RKO (cell line): ENCODE measurements around the gene TMEM163.
"Not testable (repeated sequence)": the region's sequence is repeated elsewhere in the genome, so short reads cannot be mapped to it uniquely, and the experiment has no call there.

Experiments used
- DNase-seq: peaks from one replicate; pipeline ENCODE4 v3.0.0-alpha.2; 2016; ENCODE audit warnings: low spot score

Gene TMEM163

GRCh38 chr2:134619250-134619649 is 99.5 kb downstream of the TMEM163 start:
- no peak for DNase-seq

- not testable (repeated sequence) for DNase-seq
Observed at GRCh38 chr2:134615480-134615879, 103.3 kb downstream of the TMEM163 start.

- no peak for DNase-seq
Observed at GRCh38 chr2:134611316-134611715, 107.5 kb downstream of the TMEM163 start.

- DNase-seq, result no peak
Observed at GRCh38 chr2:134610871-134611270, 107.9 kb downstream of the TMEM163 start.

- no peak for DNase-seq
Observed at GRCh38 chr2:134609924-134610513, 108.8 kb downstream of the TMEM163 start.

GRCh38 chr2:134603966-134604365 is 114.8 kb downstream of the TMEM163 start:
- no peak for DNase-seq

- DNase-seq, result no peak
Observed at GRCh38 chr2:134602666-134603065, 116.1 kb downstream of the TMEM163 start.

GRCh38 chr2:134601264-134601663 is 117.5 kb downstream of the TMEM163 start:
- DNase-seq, result no peak

GRCh38 chr2:134600208-134600607 is 118.6 kb downstream of the TMEM163 start:
- no peak for DNase-seq

GRCh38 chr2:134599236-134599635 is 119.6 kb downstream of the TMEM163 start:
- DNase-seq, result no peak

GRCh38 chr2:134594399-134594798 is 124.4 kb downstream of the TMEM163 start:
- DNase-seq, result no peak

GRCh38 chr2:134593519-134593918 is 125.3 kb downstream of the TMEM163 start:
- DNase-seq, result no peak

GRCh38 chr2:134592377-134592776 is 126.4 kb downstream of the TMEM163 start:
- DNase-seq, result no peak

GRCh38 chr2:134591526-134591925 is 127.3 kb downstream of the TMEM163 start:
- no peak for DNase-seq

- no peak for DNase-seq
Observed at GRCh38 chr2:134590679-134591078, 128.1 kb downstream of the TMEM163 start.

- DNase-seq, result not testable (repeated sequence)
Observed at GRCh38 chr2:134589171-134590083, 129.4 kb downstream of the TMEM163 start.

GRCh38 chr2:134588556-134588955 is 130.2 kb downstream of the TMEM163 start:
- DNase-seq, result no peak

GRCh38 chr2:134586326-134586965 is 132.4 kb downstream of the TMEM163 start:
- no peak for DNase-seq

- DNase-seq, result no peak
Observed at GRCh38 chr2:134583997-134584520, 134.7 kb downstream of the TMEM163 start.

- DNase-seq, result no peak
Observed at GRCh38 chr2:134583462-134583861, 135.3 kb downstream of the TMEM163 start.

GRCh38 chr2:134582547-134582899 is 136.3 kb downstream of the TMEM163 start:
- no peak for DNase-seq

- no peak for DNase-seq
Observed at GRCh38 chr2:134581877-134582546, 136.8 kb downstream of the TMEM163 start.
